ENCODE results near the gene CASKIN1.
"Not testable (repeated sequence)": the region's sequence is repeated elsewhere in the genome, so short reads cannot be mapped to it uniquely, and the experiment has no call there.

The CASKIN1 gene

GRCh38 chr16:2196162-2196980 lies at the start of gene CASKIN1:
Gene CASKIN1, minus strand, starts transcription at chr16:2196605. Its CDS starts 173 bp downstream, at chr16:2196432.
- peak; percentile 39 for DNase-seq

- no peak for DNase-seq
Measured at GRCh38 chr16:2244926-2245795, 48.8 kb upstream of the CASKIN1 start.

GRCh38 chr16:2244301-2244700 lies 47.9 kb upstream of the CASKIN1 start:
- no peak for DNase-seq

- DNase-seq = no peak
Measured at GRCh38 chr16:2243781-2244180, 47.4 kb upstream of the CASKIN1 start.

GRCh38 chr16:2243031-2243528 lies 46.7 kb upstream of the CASKIN1 start:
- no peak for DNase-seq

GRCh38 chr16:2242598-2242997 lies 46.2 kb upstream of the CASKIN1 start:
- no peak for DNase-seq

GRCh38 chr16:2240331-2240730 lies 43.9 kb upstream of the CASKIN1 start:
- not testable (repeated sequence) for DNase-seq

GRCh38 chr16:2238838-2239675 lies 42.7 kb upstream of the CASKIN1 start:
- no peak for DNase-seq

GRCh38 chr16:2238150-2238837 lies 41.9 kb upstream of the CASKIN1 start:
- DNase-seq = no peak

- DNase-seq = no peak
Measured at GRCh38 chr16:2237493-2238149, 41.2 kb upstream of the CASKIN1 start.

- no peak for DNase-seq
Measured at GRCh38 chr16:2237102-2237482, 40.7 kb upstream of the CASKIN1 start.

GRCh38 chr16:2236337-2237101 lies 40.1 kb upstream of the CASKIN1 start, which contains the start of gene DNASE1L2:
Gene DNASE1L2, plus strand, starts transcription at chr16:2236444. Its CDS starts 373 bp downstream, at chr16:2236817.
- DNase-seq = no peak

GRCh38 chr16:2235695-2236336 lies 39.4 kb upstream of the CASKIN1 start:
- DNase-seq = no peak

- no peak for DNase-seq
Measured at GRCh38 chr16:2235234-2235651, 38.8 kb upstream of the CASKIN1 start.

- DNase-seq = no peak
Measured at GRCh38 chr16:2234813-2235170, 38.4 kb upstream of the CASKIN1 start.

GRCh38 chr16:2233872-2234812 lies 37.7 kb upstream of the CASKIN1 start:
- DNase-seq = no peak

GRCh38 chr16:2233046-2233775 lies 36.8 kb upstream of the CASKIN1 start:
- no peak for DNase-seq
